ENCODE results near the gene TLDC2.

Gene TLDC2

DNA sequence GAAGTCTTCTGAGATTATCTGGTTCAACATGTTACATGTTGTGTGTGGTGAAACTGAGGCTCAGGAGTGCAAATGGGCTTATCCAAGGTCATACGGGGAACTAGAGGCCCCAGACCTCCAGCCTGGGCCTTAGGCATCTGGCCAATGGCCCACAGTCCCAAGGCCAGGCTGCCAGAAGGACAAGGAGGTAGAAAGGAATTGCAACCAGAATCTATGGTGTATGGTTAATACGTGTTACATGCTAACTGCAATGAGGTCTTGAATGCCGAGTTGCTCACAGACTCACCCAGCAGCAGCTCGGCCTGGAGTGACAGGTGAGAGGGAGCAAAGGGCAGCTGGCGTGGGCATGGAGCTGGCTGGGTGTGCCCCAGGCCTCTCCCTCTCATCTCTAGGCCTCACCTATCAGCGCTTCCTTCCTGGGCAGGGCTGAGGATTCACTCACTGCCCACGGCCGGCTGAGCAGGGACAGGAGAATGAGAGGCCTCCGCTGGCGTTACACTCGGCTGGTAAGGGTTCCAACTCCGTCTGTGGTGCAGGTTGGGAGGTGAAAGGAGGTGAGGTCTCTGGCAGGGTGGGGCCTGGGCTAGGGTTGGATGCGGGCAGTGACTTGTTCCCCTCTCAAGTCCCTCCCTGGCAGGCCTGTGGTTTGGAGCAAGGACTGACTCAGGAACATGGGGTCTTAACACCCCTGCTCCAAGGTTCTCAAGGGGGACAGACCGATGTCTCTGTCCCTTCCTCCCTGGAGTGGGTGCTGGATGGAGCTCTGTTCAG is at the start of gene TLDC2:
Gene TLDC2 (plus strand): TSS at position 437 of the 771 bp plus-strand sequence. CDS start 37 bp downstream, at position 474.
- H3K27ac ChIP-seq (ENCODE audit: low read length), result peak within 1 kb of the TSS; percentile 40
- H3K4me1 ChIP-seq (ENCODE audit: control insufficient read depth in 1 of 2, insufficient read depth in 2 of 2, low read length in 2 of 2), result no peaks in the 10 kb centered on the region
- peak within 1 kb of the TSS in 1 of 2 donors; percentile 7 for H3K4me3 ChIP-seq (ENCODE audit: low read depth in 1 of 2, low read length in 2 of 2)
- no peaks in the 10 kb centered on the region for H3K36me3 ChIP-seq (ENCODE audit: control insufficient read depth in 1 of 2, insufficient read depth in 2 of 2, low read length in 2 of 2)
- H3K9me3 ChIP-seq (ENCODE audit: control insufficient read depth in 1 of 2, low read length in 2 of 2), result no peaks in the 10 kb centered on the region
- H3K27me3 ChIP-seq (ENCODE audit: low read depth, low read length), result no peaks in the 10 kb centered on the region

DNA sequence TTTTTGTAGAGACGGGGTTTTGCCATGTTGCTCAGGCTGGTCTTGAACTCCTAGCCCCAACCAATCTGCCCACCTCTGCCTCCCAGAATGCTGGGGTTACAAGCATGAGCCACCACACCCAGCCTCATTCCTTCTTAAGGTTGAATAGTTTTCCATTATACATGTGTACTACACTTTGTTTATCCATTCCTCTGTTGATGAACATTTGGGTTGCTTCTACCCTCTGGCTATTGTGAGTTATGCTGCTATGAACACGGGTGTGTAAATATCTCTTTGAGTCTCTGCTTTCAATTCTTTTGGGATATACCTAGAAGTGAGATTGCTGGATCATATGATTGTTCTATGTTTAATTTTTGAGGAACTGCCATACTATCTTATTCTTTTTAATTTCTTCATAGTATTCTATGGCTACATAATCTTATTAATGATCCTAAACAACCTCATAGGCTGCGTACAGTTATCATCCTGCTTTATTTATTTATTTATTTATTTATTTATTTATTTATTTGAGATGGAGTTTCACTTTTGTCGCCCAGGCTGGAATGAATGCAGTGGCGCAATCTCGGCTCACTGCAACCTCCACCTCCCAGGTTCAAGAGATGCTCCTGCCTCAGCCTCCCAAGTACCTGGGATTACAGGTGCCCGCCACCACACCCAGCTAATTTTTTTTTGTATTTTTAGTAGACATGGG is 49.2 kb upstream of the TLDC2 start:
- H3K4me1 ChIP-seq (ENCODE audit: control insufficient read depth in 1 of 2, insufficient read depth in 2 of 2, low read length in 2 of 2), result peaks cover 10 to 44% of the 10 kb centered on the region in 2 donors
- no peaks in the 10 kb centered on the region for H3K27me3 ChIP-seq (ENCODE audit: low read depth, low read length)
- H3K36me3 ChIP-seq (ENCODE audit: control insufficient read depth in 1 of 2, insufficient read depth in 2 of 2, low read length in 2 of 2), result peaks cover 16% of the 10 kb centered on the region in 2 donors
- H3K4me3 ChIP-seq (ENCODE audit: low read depth in 1 of 2, low read length in 2 of 2), result no peak overlapping the region
- H3K27ac ChIP-seq (ENCODE audit: low read length), result no peak overlapping the region
- no peaks in the 10 kb centered on the region for H3K9me3 ChIP-seq (ENCODE audit: control insufficient read depth in 1 of 2, low read length in 2 of 2)

DNA sequence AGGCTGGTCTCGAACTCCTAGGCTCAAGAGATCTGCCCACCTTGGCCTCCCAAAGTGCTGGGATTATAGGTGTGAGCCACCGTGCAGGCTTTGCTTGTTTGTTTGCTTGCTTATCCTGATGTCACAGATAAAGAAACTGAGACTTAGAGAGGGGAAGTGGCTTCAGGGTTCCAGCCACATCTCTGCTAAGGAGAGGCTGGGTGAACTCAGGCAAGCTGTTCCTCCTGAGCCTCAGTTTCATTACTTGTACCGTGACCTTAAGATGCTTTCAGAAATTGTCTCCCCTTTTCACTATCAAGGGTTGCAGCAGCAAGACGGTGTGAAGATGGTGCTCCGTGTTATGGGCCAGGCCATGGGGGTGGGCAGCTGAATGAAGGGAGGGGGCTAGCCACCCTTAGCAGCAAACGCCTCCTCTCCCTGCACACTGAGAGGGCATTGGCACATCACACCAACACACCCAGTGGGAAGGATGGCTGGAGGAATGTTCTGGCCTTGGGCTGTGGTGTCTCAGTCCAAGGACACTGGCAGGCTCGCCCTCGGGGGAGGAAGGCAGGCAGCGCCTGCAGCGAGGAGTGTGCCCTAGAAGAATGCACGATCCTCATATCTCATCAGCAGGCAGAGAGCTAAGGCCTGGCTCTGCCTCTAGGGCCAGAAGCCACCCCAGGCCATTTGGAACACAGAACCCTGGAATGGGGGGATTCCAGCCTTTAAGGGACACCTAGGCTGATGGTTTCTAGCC is 48.2 kb upstream of the TLDC2 start:
- Histone ChIP-seq H3K9me3 (ENCODE audit: control insufficient read depth in 1 of 2, low read length in 2 of 2) (no peaks in the 10 kb centered on the region), H3K4me3 (ENCODE audit: low read depth in 1 of 2, low read length in 2 of 2) (no peak overlapping the region), H3K36me3 (ENCODE audit: control insufficient read depth in 1 of 2, insufficient read depth in 2 of 2, low read length in 2 of 2) (peaks cover 16% of the 10 kb centered on the region in 2 donors), H3K27ac (ENCODE audit: low read length) (no peak overlapping the region), H3K27me3 (ENCODE audit: low read depth, low read length) (no peaks in the 10 kb centered on the region), H3K4me1 (ENCODE audit: control insufficient read depth in 1 of 2, insufficient read depth in 2 of 2, low read length in 2 of 2) (peaks cover 17 to 43% of the 10 kb centered on the region in 2 donors)

DNA sequence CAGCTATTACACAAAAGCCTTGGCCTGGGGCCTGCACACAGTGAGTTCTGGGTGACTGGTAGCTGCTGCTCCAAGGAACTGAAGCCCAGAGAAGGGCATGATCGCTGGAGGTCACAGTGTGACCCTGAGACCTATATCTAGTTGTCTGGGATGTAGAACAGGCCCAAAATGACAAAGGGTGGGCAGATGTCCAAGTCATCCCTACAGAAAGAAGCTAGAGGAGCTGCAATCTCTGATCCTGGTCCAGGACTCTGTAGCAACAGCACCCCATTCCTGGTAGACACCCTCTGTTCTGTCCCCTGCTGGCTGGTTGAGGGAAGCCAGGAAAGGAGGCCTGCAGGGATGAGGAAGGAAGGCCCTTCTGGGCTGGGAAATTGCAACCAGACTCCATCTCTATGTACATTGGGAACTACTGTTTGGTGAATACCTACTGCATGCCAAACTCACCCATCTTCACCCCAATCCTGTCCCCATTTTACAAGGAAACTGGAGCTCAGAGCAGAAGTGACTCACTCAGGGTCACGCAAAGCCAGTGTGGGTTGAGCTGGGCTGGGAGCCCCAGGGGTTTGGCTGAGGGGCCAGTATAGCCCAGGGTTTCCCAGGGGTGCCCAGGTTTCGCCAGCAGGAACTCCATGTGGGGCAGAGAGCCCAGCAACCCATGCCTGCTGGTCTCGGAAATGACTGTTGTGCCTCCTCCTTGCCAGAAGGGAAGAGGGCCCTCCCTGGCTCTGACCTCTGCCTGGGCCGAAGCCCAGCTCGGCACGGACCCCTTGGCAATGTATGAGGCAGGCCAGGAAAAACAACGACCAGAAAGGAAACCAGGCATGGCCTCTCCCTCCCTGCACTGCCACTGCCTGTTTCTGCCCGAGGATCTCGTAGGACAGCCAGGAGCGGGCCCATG is 44.9 kb upstream of the TLDC2 start:
- Histone ChIP-seq H3K9me3 (ENCODE audit: control insufficient read depth in 1 of 2, low read length in 2 of 2) (no peaks in the 10 kb centered on the region), H3K36me3 (ENCODE audit: control insufficient read depth in 1 of 2, insufficient read depth in 2 of 2, low read length in 2 of 2) (peaks cover 16% of the 10 kb centered on the region in 2 donors), H3K4me1 (ENCODE audit: control insufficient read depth in 1 of 2, insufficient read depth in 2 of 2, low read length in 2 of 2) (peaks cover 28 to 54% of the 10 kb centered on the region in 2 donors), H3K27me3 (ENCODE audit: low read depth, low read length) (no peaks in the 10 kb centered on the region), H3K27ac (ENCODE audit: low read length) (peak overlapping the region; percentile 86), H3K4me3 (ENCODE audit: low read depth in 1 of 2, low read length in 2 of 2) (peak overlapping the region in 1 of 2 donors; percentile 15)

DNA sequence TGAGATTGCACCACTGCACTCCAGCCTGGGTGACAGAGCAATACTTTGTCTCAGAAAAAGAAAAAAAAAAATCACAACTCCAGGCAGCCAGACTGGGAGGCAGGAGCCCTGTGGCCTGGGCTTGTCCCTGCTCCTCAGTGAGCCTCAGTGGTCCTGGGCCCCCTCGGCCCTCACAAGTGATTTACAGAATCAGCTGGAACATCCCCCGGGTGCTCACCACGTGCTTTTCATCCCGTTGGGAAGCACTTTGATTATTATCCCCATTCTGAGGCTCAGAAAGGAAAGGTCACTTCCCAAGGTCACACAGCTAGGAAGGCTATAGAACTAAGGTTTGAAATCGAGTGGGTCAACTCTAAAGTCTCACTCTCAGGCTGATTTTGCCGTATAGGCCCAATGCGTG is 43.1 kb upstream of the TLDC2 start:
- Histone ChIP-seq H3K27me3 (ENCODE audit: low read depth, low read length) (no peaks in the 10 kb centered on the region), H3K27ac (ENCODE audit: low read length) (peak overlapping the region; percentile 83), H3K36me3 (ENCODE audit: control insufficient read depth in 1 of 2, insufficient read depth in 2 of 2, low read length in 2 of 2) (peaks cover 12 to 16% of the 10 kb centered on the region in 2 donors), H3K9me3 (ENCODE audit: control insufficient read depth in 1 of 2, low read length in 2 of 2) (no peaks in the 10 kb centered on the region), H3K4me1 (ENCODE audit: control insufficient read depth in 1 of 2, insufficient read depth in 2 of 2, low read length in 2 of 2) (peaks cover 28 to 59% of the 10 kb centered on the region in 2 donors), H3K4me3 (ENCODE audit: low read depth in 1 of 2, low read length in 2 of 2) (no peak overlapping the region)

DNA sequence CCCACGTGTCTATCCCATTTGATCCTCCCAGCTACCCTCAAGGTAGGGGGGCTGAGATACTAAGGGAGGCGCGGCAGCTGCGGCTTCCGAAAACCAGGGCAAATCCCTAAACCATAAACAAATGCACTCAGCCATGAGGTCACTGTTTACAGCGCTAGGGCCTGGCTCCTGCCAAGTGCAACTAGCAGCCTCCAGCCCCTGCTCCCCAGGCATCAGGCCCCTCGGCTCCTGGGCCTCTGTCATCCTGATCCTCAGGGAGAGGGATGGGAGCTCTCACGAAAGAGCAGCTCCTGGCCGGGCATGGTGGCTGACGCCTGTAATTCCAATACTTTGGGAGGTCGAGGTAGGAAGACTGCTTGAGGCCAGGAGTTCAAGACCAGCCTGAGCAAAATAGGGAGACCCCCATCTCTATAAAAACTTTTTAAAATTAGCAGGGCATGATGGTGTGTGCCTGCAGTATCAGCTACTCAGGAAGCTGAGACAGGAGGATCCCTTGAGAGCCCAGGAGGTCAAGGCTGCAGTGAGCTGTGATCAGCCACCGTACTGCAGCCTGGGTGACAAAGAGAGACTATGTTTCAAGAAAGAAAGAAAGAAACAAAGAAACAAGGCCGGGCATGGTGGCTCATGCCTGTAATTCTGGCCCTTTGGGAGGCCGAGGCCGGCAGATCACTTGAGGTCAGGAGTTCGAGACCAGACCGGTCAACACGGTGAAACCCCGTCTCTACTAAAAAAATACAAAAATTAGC is 42.5 kb upstream of the TLDC2 start:
- Histone ChIP-seq H3K4me3 (ENCODE audit: low read depth in 1 of 2, low read length in 2 of 2) (no peak overlapping the region), H3K4me1 (ENCODE audit: control insufficient read depth in 1 of 2, insufficient read depth in 2 of 2, low read length in 2 of 2) (peaks cover 28 to 57% of the 10 kb centered on the region in 2 donors), H3K36me3 (ENCODE audit: control insufficient read depth in 1 of 2, insufficient read depth in 2 of 2, low read length in 2 of 2) (peaks cover 6 to 9% of the 10 kb centered on the region in 2 donors), H3K9me3 (ENCODE audit: control insufficient read depth in 1 of 2, low read length in 2 of 2) (no peaks in the 10 kb centered on the region), H3K27ac (ENCODE audit: low read length) (peak overlapping the region; percentile 83), H3K27me3 (ENCODE audit: low read depth, low read length) (no peaks in the 10 kb centered on the region)

DNA sequence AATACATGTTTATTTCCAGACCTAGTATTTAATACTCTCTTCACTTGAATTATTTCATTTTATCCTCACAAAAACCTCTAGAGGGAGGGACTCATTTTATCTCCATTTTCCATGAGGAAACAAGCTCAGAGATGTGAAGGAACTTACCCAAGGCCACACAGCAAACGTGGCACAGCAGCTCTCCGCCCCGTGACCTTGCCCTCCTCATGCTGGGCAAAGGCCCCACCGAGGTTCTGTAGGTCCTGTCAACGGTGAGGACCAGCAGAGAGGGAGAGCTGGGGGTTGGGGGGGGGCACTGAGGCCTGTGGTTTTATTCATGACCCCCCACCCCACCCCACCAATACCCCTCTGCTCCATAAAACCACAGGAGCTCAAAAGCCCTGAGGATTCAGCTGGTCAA is 40.9 kb upstream of the TLDC2 start:
- Histone ChIP-seq H3K4me1 (ENCODE audit: control insufficient read depth in 1 of 2, insufficient read depth in 2 of 2, low read length in 2 of 2) (peaks cover 28 to 57% of the 10 kb centered on the region in 2 donors), H3K4me3 (ENCODE audit: low read depth in 1 of 2, low read length in 2 of 2) (peak overlapping the region in 1 of 2 donors; percentile 30), H3K27ac (ENCODE audit: low read length) (peak overlapping the region; percentile 74)

DNA sequence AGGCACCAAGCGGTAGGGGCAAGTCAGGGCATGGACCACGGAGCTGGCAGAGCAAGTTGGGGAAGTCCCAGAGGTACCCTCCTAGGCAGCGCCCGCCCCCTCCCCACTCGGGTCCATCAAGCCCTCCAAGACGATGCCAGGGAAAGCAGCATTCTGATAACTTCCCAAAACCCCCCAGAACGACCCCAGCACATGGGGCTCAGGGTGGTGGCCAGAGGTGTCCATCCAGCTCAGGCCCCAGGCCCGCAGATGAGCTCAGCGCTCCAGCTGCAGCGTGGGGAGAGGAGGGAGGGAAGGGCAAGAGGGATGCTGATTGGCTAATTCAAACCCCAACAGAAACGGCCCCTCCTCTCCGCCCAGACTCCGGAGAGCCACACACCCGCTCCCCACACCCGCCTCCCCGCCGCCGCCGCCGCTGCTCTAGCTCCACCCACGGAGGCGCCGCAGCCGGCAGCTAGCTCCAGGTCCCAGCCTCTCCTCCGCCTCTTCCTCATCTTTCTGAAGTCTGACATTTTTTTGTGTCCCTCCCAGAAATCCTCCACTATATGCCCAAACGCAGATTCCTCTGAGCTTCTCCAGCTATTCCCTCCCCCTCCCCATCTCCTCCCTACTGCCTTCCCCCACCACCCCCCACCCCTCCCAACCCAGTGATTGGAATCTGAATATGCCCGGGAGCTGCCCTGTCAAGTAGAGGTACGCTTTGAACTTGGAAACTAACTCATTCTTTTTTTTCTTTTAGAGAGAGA is 40.3 kb upstream of the TLDC2 start:
- H3K36me3 ChIP-seq (ENCODE audit: control insufficient read depth in 1 of 2, insufficient read depth in 2 of 2, low read length in 2 of 2), result peaks cover 0 to 3% of the 10 kb centered on the region in 2 donors
- peak overlapping the region; percentile 74 for H3K27ac ChIP-seq (ENCODE audit: low read length)
- peak overlapping the region in 1 of 2 donors; percentile 30 for H3K4me3 ChIP-seq (ENCODE audit: low read depth in 1 of 2, low read length in 2 of 2)
- no peaks in the 10 kb centered on the region for H3K27me3 ChIP-seq (ENCODE audit: low read depth, low read length)
- H3K4me1 ChIP-seq (ENCODE audit: control insufficient read depth in 1 of 2, insufficient read depth in 2 of 2, low read length in 2 of 2), result peaks cover 28 to 54% of the 10 kb centered on the region in 2 donors
- H3K9me3 ChIP-seq (ENCODE audit: control insufficient read depth in 1 of 2, low read length in 2 of 2), result no peaks in the 10 kb centered on the region

More for the DNA sequence above, 40.9 kb upstream of the TLDC2 start:
- Histone ChIP-seq H3K9me3 (ENCODE audit: control insufficient read depth in 1 of 2, low read length in 2 of 2) (no peaks in the 10 kb centered on the region), H3K27me3 (ENCODE audit: low read depth, low read length) (no peaks in the 10 kb centered on the region), H3K36me3 (ENCODE audit: control insufficient read depth in 1 of 2, insufficient read depth in 2 of 2, low read length in 2 of 2) (peaks cover 0 to 3% of the 10 kb centered on the region in 2 donors)

DNA sequence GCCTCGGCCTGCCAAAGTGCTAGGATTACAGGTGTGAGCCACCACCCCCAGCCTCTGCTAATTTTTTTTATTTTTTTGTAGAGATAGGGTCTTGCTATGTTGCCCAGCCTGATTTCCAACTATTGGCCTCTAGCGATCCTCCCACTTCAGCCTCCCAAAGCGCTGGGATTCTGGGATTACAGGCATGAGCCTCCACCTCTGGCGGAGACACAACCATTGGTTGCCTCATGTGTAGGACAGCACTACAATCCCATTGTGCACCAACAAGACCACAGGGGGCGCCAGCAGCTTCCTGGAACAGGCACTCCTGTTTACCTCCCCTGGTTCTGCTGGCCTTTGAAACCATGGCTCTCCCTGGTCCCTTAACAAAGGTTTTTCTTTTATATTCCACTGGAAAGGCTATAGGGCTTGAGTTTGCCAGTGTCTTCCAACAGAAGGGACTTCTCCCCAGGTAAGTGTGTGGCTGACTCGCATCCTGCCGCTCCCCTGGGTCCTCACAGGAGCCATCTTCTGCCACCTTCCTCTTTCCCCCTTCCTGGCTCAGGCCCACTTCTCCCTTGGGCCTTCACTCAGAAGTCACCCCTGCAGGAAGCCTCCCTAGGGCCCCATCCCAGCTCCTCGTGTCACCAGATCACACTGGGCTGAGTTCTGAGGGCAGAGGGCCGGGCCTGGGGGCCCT is 39.2 kb upstream of the TLDC2 start:
- Histone ChIP-seq H3K27me3 (ENCODE audit: low read depth, low read length) (no peaks in the 10 kb centered on the region), H3K4me3 (ENCODE audit: low read depth in 1 of 2, low read length in 2 of 2) (no peak overlapping the region), H3K9me3 (ENCODE audit: control insufficient read depth in 1 of 2, low read length in 2 of 2) (no peaks in the 10 kb centered on the region), H3K36me3 (ENCODE audit: control insufficient read depth in 1 of 2, insufficient read depth in 2 of 2, low read length in 2 of 2) (peaks cover 0 to 3% of the 10 kb centered on the region in 2 donors), H3K4me1 (ENCODE audit: control insufficient read depth in 1 of 2, insufficient read depth in 2 of 2, low read length in 2 of 2) (peaks cover 18 to 42% of the 10 kb centered on the region in 2 donors), H3K27ac (ENCODE audit: low read length) (no peak overlapping the region)

Data from muscle layer of duodenum (tissue), 2 donors.